HEK293 (cell line): ENCODE results near the gene APOBEC3G.

Source experiments
- CTCF ChIA-PET: fragments of 350-600 bp; formaldehyde crosslinking; extraction: SDS; loops from one replicate; lab custom pipeline; 2021; ENCODE audit warnings: antibody characterized with exemption; lab: Yijun Ruan, JAX
- POLR2A ChIA-PET: fragments of 300-600 bp; formaldehyde crosslinking; extraction: SDS; loops from one replicate; lab custom pipeline; 2020; ENCODE audit warnings: antibody characterized with exemption, inconsistent platforms; lab: Yijun Ruan, JAX
- H3K27ac ChIP-seq: fragments of 200-500 bp; sonication (Bioruptor generic); 2 replicates; pipeline ENCODE4 v1.5.1; 2014; ENCODE audit warnings: low read depth, low read length, control low read depth, inconsistent platforms; ENCODE audit errors: extremely low read depth
- H3K36me3 ChIP-seq, 2 experiments: fragments of 200-500 bp in 1 of 2; sonication (Bioruptor generic) in 1 of 2; 1 replicate in 1 of 2; 2 replicates in 1 of 2; pipeline ENCODE4 v1.5.1; 2014 to 2017; ENCODE audit warnings: inconsistent platforms in 2 of 2, low read length in 2 of 2; ENCODE audit not compliant: control insufficient read depth in 2 of 2, insufficient read depth in 1 of 2
- H3K4me1 ChIP-seq: fragments of 200-500 bp; sonication (Bioruptor generic); 2 replicates; pipeline ENCODE4 v1.5.1; 2014; ENCODE audit warnings: mild to moderate bottlenecking, low read length, inconsistent platforms; ENCODE audit not compliant: control insufficient read depth, insufficient read depth
- H3K4me3 ChIP-seq: 2 replicates; pipeline ENCODE4 v1.5.1; 2011; ENCODE audit warnings: low read depth, mild to moderate bottlenecking, control low read depth, low read length, moderate library complexity
- H3K9me3 ChIP-seq: fragments of 200-500 bp; sonication (Bioruptor generic); 2 replicates; pipeline ENCODE4 v1.5.1; 2014; ENCODE audit warnings: low read depth, low read length, inconsistent platforms; ENCODE audit not compliant: control insufficient read depth, insufficient read depth
- IKZF3 ChIP-seq: fragments of 450-650 bp; IDR thresholded peaks from 2 replicates; pipeline ENCODE4 v1.5.0; 2018; ENCODE audit warnings: missing biosample characterization, mild to moderate bottlenecking, missing genetic modification characterization, moderate library complexity
- PATZ1 ChIP-seq: fragments of 450-650 bp; formaldehyde crosslinking; IDR thresholded peaks from 2 replicates; pipeline ENCODE4 v1.5.1; 2016; ENCODE audit warnings: missing biosample characterization, missing genetic modification characterization
- REST ChIP-seq: fragments of 450-650 bp; formaldehyde crosslinking; IDR thresholded peaks from 2 replicates; pipeline ENCODE4 v1.5.1; 2016; ENCODE audit warnings: missing biosample characterization, missing genetic modification characterization
- SP7 ChIP-seq: fragments of 450-650 bp; formaldehyde crosslinking; IDR thresholded peaks from 2 replicates; pipeline ENCODE4 v1.5.1; 2016; ENCODE audit warnings: missing biosample characterization, missing genetic modification characterization
- TCF7L2 ChIP-seq: IDR thresholded peaks from 2 replicates; pipeline ENCODE4 v1.6.1; 2011; ENCODE audit warnings: low read depth, mild to moderate bottlenecking, inconsistent platforms, low read length, moderate library complexity, borderline replicate concordance
- ZFP37 ChIP-seq: fragments of 450-650 bp; formaldehyde crosslinking; IDR thresholded peaks from 2 replicates; pipeline ENCODE4 v1.5.1; 2016; ENCODE audit warnings: missing biosample characterization, missing genetic modification characterization
- ZIC2 ChIP-seq: fragments of 450-650 bp; formaldehyde crosslinking; IDR thresholded peaks from 2 replicates; pipeline ENCODE4 v1.5.1; 2016; ENCODE audit warnings: missing biosample characterization, missing genetic modification characterization
- ZNF654 ChIP-seq: fragments of 450-650 bp; formaldehyde crosslinking; IDR thresholded peaks from 2 replicates; pipeline ENCODE4 v1.5.1; 2016; ENCODE audit warnings: low read depth, missing biosample characterization, missing genetic modification characterization
- ZNF701 ChIP-seq: fragments of 450-650 bp; formaldehyde crosslinking; IDR thresholded peaks from 2 replicates; pipeline ENCODE4 v1.5.1; 2016; ENCODE audit warnings: missing biosample characterization, missing genetic modification characterization
- TF ChIP-seq, protein P1 (sequence below): fragments of 450-650 bp; formaldehyde crosslinking; IDR thresholded peaks from 2 replicates; pipeline ENCODE4 v1.5.1; 2016; ENCODE audit warnings: missing biosample characterization, missing genetic modification characterization
- TF ChIP-seq, protein P2 (sequence below): fragments of 450-650 bp; formaldehyde crosslinking; IDR thresholded peaks from 2 replicates; pipeline ENCODE4 v1.5.1; 2016; ENCODE audit warnings: missing biosample characterization, missing genetic modification characterization

Gene APOBEC3G

GRCh38 chr22:39135092-39135896 is 58.2 kb downstream of the APOBEC3G start:
- TF ChIP-seq ZNF701 (tag by site-specific recombination) (no peak), ZIC2 (tag by site-specific recombination) (0 out of 2 replicates have a peak, but pooled peaks have one; percentile 17), TCF7L2 (no peak), ZNF654 (tag by site-specific recombination) (peak; percentile 19; the same call in 1 of the 2 replicates), ZFP37 (no peak), REST (tag by site-specific recombination) (no peak), IKZF3 (tag by site-specific recombination) (no peak)
- TF ChIP-seq, protein P1, sequence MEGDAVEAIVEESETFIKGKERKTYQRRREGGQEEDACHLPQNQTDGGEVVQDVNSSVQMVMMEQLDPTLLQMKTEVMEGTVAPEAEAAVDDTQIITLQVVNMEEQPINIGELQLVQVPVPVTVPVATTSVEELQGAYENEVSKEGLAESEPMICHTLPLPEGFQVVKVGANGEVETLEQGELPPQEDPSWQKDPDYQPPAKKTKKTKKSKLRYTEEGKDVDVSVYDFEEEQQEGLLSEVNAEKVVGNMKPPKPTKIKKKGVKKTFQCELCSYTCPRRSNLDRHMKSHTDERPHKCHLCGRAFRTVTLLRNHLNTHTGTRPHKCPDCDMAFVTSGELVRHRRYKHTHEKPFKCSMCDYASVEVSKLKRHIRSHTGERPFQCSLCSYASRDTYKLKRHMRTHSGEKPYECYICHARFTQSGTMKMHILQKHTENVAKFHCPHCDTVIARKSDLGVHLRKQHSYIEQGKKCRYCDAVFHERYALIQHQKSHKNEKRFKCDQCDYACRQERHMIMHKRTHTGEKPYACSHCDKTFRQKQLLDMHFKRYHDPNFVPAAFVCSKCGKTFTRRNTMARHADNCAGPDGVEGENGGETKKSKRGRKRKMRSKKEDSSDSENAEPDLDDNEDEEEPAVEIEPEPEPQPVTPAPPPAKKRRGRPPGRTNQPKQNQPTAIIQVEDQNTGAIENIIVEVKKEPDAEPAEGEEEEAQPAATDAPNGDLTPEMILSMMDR (tag by site-specific recombination): peak; percentile 51
- POLR2A ChIA-PET: interaction anchor here (0.6 to 1.4 kb wide), 5 partner anchors 11 to 185 kb away, joined by 3 to 9 read pairs (median 4); partner anchors contain the start of gene RPL3
- CTCF ChIA-PET: interaction anchor here (0.5 to 2.6 kb wide), 28 partner anchors 8 to 394 kb away, joined by 3 to 17 read pairs (median 5); partner anchors contain the start of genes CBX7 and RPL3

DNA sequence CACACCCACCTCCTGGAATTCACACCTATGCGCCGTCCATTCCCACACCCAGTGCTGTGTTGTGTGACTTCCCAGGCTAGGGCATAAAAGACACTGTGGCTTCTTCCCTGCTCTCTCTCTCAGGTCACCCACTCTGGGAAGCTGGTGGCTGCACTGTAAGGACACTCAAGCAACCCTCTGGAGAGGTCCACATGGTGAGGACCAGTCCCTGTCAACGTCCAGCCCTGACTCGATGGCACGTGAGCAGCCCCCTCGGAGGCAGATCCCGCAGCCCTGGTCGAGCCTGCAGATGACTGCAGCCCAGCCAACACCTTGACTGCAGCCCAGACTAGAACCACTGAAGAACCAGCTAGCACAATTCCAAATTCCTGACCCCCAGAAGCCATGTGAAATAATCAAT is 59.2 kb downstream of the APOBEC3G start:
- Histone ChIP-seq H3K4me1 (no peaks in the 10 kb centered on the region), H3K36me3 (no peaks in the 10 kb centered on the region), H3K9me3 (no peaks in the 10 kb centered on the region), H3K4me3 (no peak overlapping the region), H3K27ac (no peak overlapping the region)
- TF ChIP-seq PATZ1 (tag by site-specific recombination): no peak
- TF ChIP-seq SP7 (tag by site-specific recombination): no peak
- TF ChIP-seq, protein P2, sequence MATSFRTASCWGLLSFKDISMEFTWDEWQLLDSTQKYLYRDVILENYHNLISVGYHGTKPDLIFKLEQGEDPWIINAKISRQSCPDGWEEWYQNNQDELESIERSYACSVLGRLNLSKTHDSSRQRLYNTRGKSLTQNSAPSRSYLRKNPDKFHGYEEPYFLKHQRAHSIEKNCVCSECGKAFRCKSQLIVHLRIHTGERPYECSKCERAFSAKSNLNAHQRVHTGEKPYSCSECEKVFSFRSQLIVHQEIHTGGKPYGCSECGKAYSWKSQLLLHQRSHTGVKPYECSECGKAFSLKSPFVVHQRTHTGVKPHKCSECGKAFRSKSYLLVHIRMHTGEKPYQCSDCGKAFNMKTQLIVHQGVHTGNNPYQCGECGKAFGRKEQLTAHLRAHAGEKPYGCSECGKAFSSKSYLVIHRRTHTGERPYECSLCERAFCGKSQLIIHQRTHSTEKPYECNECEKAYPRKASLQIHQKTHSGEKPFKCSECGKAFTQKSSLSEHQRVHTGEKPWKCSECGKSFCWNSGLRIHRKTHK: no peak
- ChIA-PET CTCF (interaction anchor here (0.6 to 2.6 kb wide), 7 partner anchors 18 to 180 kb away, joined by 3 to 17 read pairs (median 6); no protein-coding TSS in a partner anchor), POLR2A (interaction anchor here (1.1 kb wide), 1 partner anchor 175 kb away, joined by 4 read pairs; no protein-coding TSS in a partner anchor)

More at GRCh38 chr22:39135092-39135896, 58.2 kb downstream of the APOBEC3G start:
- no peak overlapping the region for H3K27ac ChIP-seq
- H3K9me3 ChIP-seq: no peaks in the 10 kb centered on the region
- no peaks in the 10 kb centered on the region for H3K36me3 ChIP-seq
- H3K4me1 ChIP-seq: no peaks in the 10 kb centered on the region
- H3K4me3 ChIP-seq: no peak overlapping the region
